HEK293T (cell line): ENCODE measurements around the gene ANKRD63.
A peak's percentile ranks its signal among the peaks of the same experiment; 100 is the strongest.

Experiments used
- CTCF ChIA-PET: fragments of 350-600 bp; formaldehyde crosslinking; extraction: SDS; loops from one replicate; lab custom pipeline; 2021; ENCODE audit warnings: antibody characterized with exemption, inconsistent platforms; lab: Yijun Ruan, JAX
- POLR2A ChIA-PET: fragments of 350-600 bp; formaldehyde crosslinking; extraction: SDS; loops from one replicate; lab custom pipeline; 2020; ENCODE audit warnings: antibody characterized with exemption, inconsistent platforms; lab: Yijun Ruan, JAX
- DNase-seq: peaks from one replicate; pipeline ENCODE4 v3.0.0; 2012; ENCODE audit warnings: mixed read lengths; ENCODE audit errors: extremely low spot score
- ARNT ChIP-seq: fragments of 450-650 bp; IDR thresholded peaks from 2 replicates; pipeline ENCODE4 v1.6.1; 2017; ENCODE audit warnings: mild to moderate bottlenecking
- BHLHE40 ChIP-seq: fragments of 450-650 bp; IDR thresholded peaks from 2 replicates; pipeline ENCODE4 v1.6.1; 2016; ENCODE audit warnings: mild to moderate bottlenecking, moderate library complexity, borderline replicate concordance
- CTBP1 ChIP-seq: fragments of 450-650 bp; IDR thresholded peaks from 2 replicates; pipeline ENCODE4 v1.6.1; 2016; ENCODE audit warnings: borderline replicate concordance
- ELF4 ChIP-seq: fragments of 450-650 bp; IDR thresholded peaks from 2 replicates; pipeline ENCODE4 v1.6.1; 2017; ENCODE audit warnings: antibody characterized with exemption
- FOXA1 ChIP-seq: fragments of 450-650 bp; IDR thresholded peaks from 2 replicates; pipeline ENCODE4 v1.6.1; 2016; ENCODE audit warnings: mild to moderate bottlenecking
- FOXK2 ChIP-seq: fragments of 450-650 bp; IDR thresholded peaks from 2 replicates; pipeline ENCODE4 v1.6.1; 2016; ENCODE audit warnings: mild to moderate bottlenecking
- FOXM1 ChIP-seq: fragments of 450-650 bp; IDR thresholded peaks from 2 replicates; pipeline ENCODE4 v1.6.1; 2017; ENCODE audit warnings: mild to moderate bottlenecking, borderline replicate concordance
- HDGF ChIP-seq: fragments of 450-650 bp; IDR thresholded peaks from 2 replicates; pipeline ENCODE4 v1.6.1; 2017; ENCODE audit warnings: antibody characterized with exemption, borderline replicate concordance
- L3MBTL2 ChIP-seq: fragments of 450-650 bp; conservative IDR thresholded peaks from 2 replicates; pipeline ENCODE4 v1.6.1; 2016; ENCODE audit warnings: mild to moderate bottlenecking
- LEF1 ChIP-seq: fragments of 450-650 bp; IDR thresholded peaks from 2 replicates; pipeline ENCODE4 v1.6.1; 2017; ENCODE audit warnings: mild to moderate bottlenecking, borderline replicate concordance
- NFRKB ChIP-seq: fragments of 450-650 bp; IDR thresholded peaks from 2 replicates; pipeline ENCODE4 v1.6.1; 2016; ENCODE audit warnings: mild to moderate bottlenecking, moderate library complexity
- SP1 ChIP-seq: fragments of 450-650 bp; IDR thresholded peaks from 2 replicates; pipeline ENCODE4 v1.6.1; 2017
- SUZ12 ChIP-seq: fragments of 450-650 bp; IDR thresholded peaks from 2 replicates; pipeline ENCODE4 v1.6.1; 2016; ENCODE audit warnings: mild to moderate bottlenecking
- TARDBP ChIP-seq: fragments of 450-650 bp; IDR thresholded peaks from 2 replicates; pipeline ENCODE4 v1.6.1; 2016
- ZNF384 ChIP-seq: fragments of 450-650 bp; IDR thresholded peaks from 2 replicates; pipeline ENCODE4 v1.6.1; 2016
- TF ChIP-seq, protein P1 (sequence below): fragments of 450-650 bp; IDR thresholded peaks from 2 replicates; pipeline ENCODE4 v1.6.1; 2016

Gene ANKRD63

DNA sequence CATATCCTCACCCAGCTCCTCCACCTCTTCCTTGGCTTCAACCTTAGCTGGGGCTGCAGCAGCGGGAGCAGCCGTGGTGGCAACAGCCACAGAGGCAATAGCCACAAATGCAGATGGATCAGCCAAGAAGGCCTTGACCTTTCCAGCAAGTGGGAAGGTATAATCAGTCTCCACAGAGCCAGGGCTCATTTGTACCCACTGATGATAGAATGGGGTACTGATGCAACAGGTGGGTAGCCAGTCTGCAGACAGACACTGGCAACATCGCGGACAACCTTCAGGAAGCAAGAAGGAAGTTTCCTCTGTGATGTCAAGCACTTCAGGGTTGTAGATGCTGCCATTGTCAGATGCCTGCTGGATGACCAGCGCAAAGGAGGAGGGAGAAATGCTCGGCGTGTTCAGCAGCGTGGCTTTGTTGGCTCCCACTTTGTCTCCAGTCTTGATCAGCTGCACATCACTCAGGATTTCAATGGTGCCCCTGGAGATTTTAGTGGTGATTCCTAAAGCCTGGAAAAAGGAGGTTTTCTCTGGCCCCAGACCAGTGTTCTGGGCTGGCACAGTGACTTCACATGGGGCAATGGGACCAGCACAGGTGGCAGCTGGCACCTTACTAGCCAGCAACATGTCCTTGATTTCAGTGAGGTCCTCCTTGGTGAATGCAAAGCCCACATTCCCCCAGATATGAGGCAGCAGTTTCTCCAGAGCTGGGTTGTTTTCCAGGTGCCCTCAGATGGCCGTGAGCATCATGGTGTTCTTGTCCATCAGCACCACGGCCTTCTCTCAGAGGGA, 29.7 kb upstream of the ANKRD63 start:
- TF ChIP-seq NFRKB: no peak
- TF ChIP-seq HDGF: no peak
- no peak for TF ChIP-seq CTBP1
- TF ChIP-seq SP1: no peak
- TF ChIP-seq BHLHE40: no peak
- TF ChIP-seq TARDBP: no peak
- no peak for TF ChIP-seq SUZ12
- TF ChIP-seq ARNT: no peak
- no peak for TF ChIP-seq FOXA1
- no peak for TF ChIP-seq LEF1
- no peak for TF ChIP-seq ZNF384
- no peak for TF ChIP-seq ELF4
- no peak for TF ChIP-seq FOXK2
- TF ChIP-seq, protein P1, sequence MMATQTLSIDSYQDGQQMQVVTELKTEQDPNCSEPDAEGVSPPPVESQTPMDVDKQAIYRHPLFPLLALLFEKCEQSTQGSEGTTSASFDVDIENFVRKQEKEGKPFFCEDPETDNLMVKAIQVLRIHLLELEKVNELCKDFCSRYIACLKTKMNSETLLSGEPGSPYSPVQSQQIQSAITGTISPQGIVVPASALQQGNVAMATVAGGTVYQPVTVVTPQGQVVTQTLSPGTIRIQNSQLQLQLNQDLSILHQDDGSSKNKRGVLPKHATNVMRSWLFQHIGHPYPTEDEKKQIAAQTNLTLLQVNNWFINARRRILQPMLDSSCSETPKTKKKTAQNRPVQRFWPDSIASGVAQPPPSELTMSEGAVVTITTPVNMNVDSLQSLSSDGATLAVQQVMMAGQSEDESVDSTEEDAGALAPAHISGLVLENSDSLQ: no peak
- no peak for TF ChIP-seq L3MBTL2
- no peak for TF ChIP-seq FOXM1
- DNase-seq: no peak
- ChIA-PET CTCF (interaction anchor here (0.8 to 5.9 kb wide), 3 partner anchors 25 to 34 kb away, joined by 3 to 55 read pairs (median 4); partner anchors contain the start of gene ANKRD63), POLR2A (no interaction called here)

DNA sequence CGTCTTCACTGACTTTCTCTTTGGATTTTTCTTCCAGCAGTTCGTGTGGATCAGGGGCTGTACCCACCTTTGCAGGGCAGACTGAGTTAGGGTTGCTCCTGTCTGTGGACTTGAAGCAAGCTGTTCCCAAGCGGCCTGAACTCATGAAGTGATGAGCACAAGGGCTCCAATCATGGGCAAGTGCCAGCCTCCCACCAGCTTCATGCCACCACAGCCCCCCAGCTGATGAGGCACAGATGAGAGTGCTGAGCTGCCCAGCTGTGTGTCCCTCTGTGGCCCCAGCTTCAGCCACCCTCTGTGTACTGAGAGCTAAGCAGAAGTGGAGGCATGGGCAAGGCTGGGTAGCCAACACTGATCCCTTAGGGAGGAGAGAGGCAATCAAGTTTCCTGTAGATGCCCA, 28.1 kb upstream of the ANKRD63 start:
- ChIA-PET POLR2A (no interaction called here), CTCF (interaction anchor here (0.7 to 5.9 kb wide), 7 partner anchors 10 to 32 kb away, joined by 3 to 55 read pairs (median 5); no protein-coding TSS in a partner anchor)
- no peak for TF ChIP-seq SP1
- no peak for TF ChIP-seq ELF4
- TF ChIP-seq NFRKB: no peak
- TF ChIP-seq TARDBP: no peak
- TF ChIP-seq ZNF384: no peak
- no peak for TF ChIP-seq ARNT
- no peak for TF ChIP-seq CTBP1
- TF ChIP-seq, protein P1: no peak
- TF ChIP-seq LEF1: no peak
- no peak for TF ChIP-seq FOXK2
- no peak for TF ChIP-seq FOXA1
- no peak for TF ChIP-seq BHLHE40
- no peak for TF ChIP-seq HDGF
- no peak for TF ChIP-seq L3MBTL2
- TF ChIP-seq SUZ12: no peak
- no peak for TF ChIP-seq FOXM1
- no peak for DNase-seq

DNA sequence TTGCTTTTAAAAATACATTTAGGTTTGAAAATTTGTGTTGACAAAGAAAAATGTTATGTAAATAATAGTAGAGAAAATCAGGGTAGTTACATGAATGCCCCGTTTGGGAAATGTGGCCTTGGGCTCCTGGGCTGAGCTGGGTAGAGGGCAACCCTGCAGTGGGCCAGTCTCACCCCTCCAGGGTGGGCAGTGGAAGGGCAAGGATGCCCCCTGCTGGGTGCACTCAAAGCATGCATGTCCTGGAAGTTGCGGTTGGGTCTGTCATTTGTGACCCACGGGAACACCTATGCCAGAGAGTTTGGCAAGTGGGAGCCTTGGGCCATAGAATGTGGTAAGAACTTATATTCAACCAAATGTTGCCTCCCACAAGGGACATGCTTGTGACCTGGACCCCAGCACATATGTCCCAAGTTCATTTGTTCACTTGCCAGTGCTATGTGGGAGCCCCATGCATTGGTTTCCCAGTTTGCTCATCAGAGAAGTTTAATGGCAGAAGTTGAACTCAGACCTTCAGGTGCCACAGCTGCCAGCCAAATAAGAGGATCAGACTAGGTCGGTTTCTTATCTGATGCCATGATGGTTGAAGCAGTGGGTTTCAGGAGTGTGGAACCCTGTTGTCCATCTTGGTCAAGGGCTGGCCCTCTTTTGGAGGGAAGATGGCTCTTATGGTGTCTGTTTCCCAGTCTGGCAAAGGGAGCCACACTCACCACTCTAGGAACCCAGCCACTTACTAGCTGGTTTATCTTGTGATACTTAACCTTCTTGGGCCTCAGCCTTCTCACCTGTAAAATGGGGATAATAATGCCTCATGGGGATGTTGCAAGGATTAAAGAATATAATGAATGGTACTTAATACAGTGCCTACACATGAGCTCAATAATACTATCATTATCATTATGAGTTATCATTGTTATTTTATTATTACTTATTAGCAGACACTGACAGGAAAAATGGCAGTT, 27.4 kb upstream of the ANKRD63 start:
- CTCF ChIA-PET: interaction anchor here (0.7 to 5.9 kb wide), 9 partner anchors 11 to 280 kb away, joined by 3 to 55 read pairs (median 5); no protein-coding TSS in a partner anchor
- peak; percentile 58 for DNase-seq
- POLR2A ChIA-PET: interaction anchor here (0.6 to 0.9 kb wide), 2 partner anchors 30 to 31 kb away, joined by 3 read pairs; no protein-coding TSS in a partner anchor
- TF ChIP-seq FOXM1 (no peak), SUZ12 (no peak), NFRKB (no peak), HDGF (no peak), LEF1 (no peak), ZNF384 (no peak), BHLHE40 (no peak), FOXA1 (no peak), ARNT (no peak), TARDBP (no peak), ELF4 (no peak), SP1 (no peak), CTBP1 (no peak), L3MBTL2 (no peak), FOXK2 (no peak)
- TF ChIP-seq, protein P1: no peak

DNA sequence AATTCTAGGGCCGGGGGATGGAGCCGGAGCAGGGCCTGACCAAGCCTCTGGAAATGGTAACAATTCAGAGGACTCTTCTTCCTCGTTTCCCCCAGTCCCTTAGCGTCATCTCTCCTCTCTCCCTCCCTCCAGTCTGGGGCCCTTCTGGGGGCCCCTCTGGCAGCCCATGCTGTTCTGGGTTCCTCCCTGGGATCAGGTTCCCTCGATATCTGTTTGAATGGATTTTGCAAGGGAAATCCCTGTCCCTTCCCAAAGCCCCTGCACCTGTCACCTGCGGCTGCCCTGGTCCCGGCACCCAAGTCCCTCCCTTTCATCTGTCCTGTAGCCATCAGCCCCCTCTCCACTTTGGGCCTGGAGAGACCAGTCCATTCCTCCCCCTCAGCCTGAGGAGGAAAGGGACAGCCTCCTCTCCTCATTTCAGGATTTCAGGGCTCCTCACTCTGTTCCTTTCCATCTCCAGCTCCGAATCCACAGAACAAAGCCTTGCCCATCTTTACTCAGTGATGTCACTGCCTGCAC, 26.5 kb upstream of the ANKRD63 start:
- POLR2A ChIA-PET: interaction anchor here (0.9 kb wide), 1 partner anchor 29 kb away, joined by 3 read pairs; no protein-coding TSS in a partner anchor
- CTCF ChIA-PET: interaction anchor here (0.5 to 5.9 kb wide), 9 partner anchors 11 to 279 kb away, joined by 3 to 55 read pairs (median 5); no protein-coding TSS in a partner anchor
- DNase-seq: no peak
- TF ChIP-seq L3MBTL2: no peak
- TF ChIP-seq ELF4: no peak
- TF ChIP-seq SUZ12: no peak
